Endodermal cell (in vitro differentiated cells): ENCODE measurements around the gene KRTAP10-5. TPM values are rescaled to one million over a fixed set of nuclear protein-coding genes. Genes with fewer than 3 reads are reported as not detected.
"Not testable (repeated sequence)": the region's sequence is repeated elsewhere in the genome, so short reads cannot be mapped to it uniquely, and the experiment has no call there.

Experiments
- DNase-seq: peaks from one replicate; pipeline ENCODE4 v3.0.0-alpha.2; 2017
- H3K27ac ChIP-seq: 2 replicates; pipeline ENCODE4 v1.5.1; 2013; ENCODE audit warnings: mild to moderate bottlenecking, low read depth, low read length, moderate library complexity
- H3K27me3 ChIP-seq: 2 replicates; pipeline ENCODE4 v1.6.1; 2013; ENCODE audit warnings: mild to moderate bottlenecking, low read length, moderate library complexity; ENCODE audit not compliant: insufficient read depth, control insufficient read depth, poor library complexity, severe bottlenecking
- H3K36me3 ChIP-seq: 2 replicates; pipeline ENCODE4 v1.7.0; 2013; ENCODE audit warnings: mild to moderate bottlenecking, low read length, moderate library complexity; ENCODE audit not compliant: control insufficient read depth, insufficient read depth
- H3K4me1 ChIP-seq: one replicate; pipeline ENCODE4 v1.7.0; 2013; ENCODE audit warnings: low read length; ENCODE audit not compliant: control insufficient read depth, insufficient read depth
- H3K4me3 ChIP-seq: 2 replicates; pipeline ENCODE4 v1.5.1; 2013; ENCODE audit warnings: mild to moderate bottlenecking, low read length, moderate library complexity
- H3K9ac ChIP-seq: 2 replicates; pipeline ENCODE4 v1.6.1; 2013; ENCODE audit warnings: mild to moderate bottlenecking, low read length, moderate library complexity; ENCODE audit not compliant: poor library complexity, severe bottlenecking; ENCODE audit errors: extremely low read depth
- H3K9me3 ChIP-seq: 2 replicates; pipeline ENCODE4 v1.6.1; 2013; ENCODE audit warnings: mild to moderate bottlenecking, low read length, moderate library complexity; ENCODE audit not compliant: control insufficient read depth
- H3K27ac Mint-ChIP-seq: 2 replicates; pipeline ENCODE4 v1.8.0; 2020; ENCODE audit warnings: mixed read lengths
- H3K27me3 Mint-ChIP-seq: 2 replicates; pipeline ENCODE4 v1.8.0; 2021; ENCODE audit warnings: mild to moderate bottlenecking, mixed read lengths; ENCODE audit not compliant: insufficient read depth
- H3K36me3 Mint-ChIP-seq: 2 replicates; pipeline ENCODE4 v1.8.0; 2020; ENCODE audit warnings: low read depth, mixed read lengths
- H3K4me1 Mint-ChIP-seq: 2 replicates; pipeline ENCODE4 v1.8.0; 2020; ENCODE audit warnings: mixed read lengths
- H3K4me3 Mint-ChIP-seq: 2 replicates; pipeline ENCODE4 v1.8.0; 2020; ENCODE audit warnings: mild to moderate bottlenecking, moderate library complexity, mixed read lengths
- H3K9me3 Mint-ChIP-seq: 2 replicates; pipeline ENCODE4 v1.8.0; 2020; ENCODE audit warnings: mild to moderate bottlenecking, mixed read lengths
- WGBS, 2 experiments: methylation state at CpG; one replicate each; pipeline versions ENCODE4 v1.1.5 to v1.1.7; 2013; ENCODE audit warnings: missing lambda C conversion rate in 2 of 2, mixed read lengths in 1 of 2; ENCODE audit not compliant: insufficient coverage in 1 of 2, insufficient read length in 1 of 2; 5-methylcytosine and 5-hydroxymethylcytosine counted together
- total RNA-seq, 2 donors: library from RNA; stranded (reverse); fragmentation: NEBNext Ultra II Directional in 1 of 2; extraction: Animal tissue kit (Norgen Biotek cat#: 25700) in 1 of 2; gene quantifications; 2 replicates in 1 of 2; 3 replicates in 1 of 2; pipeline ENCODE4 v1.2.1, GENCODE V29; 2021
- TF ChIP-seq, protein P1 (sequence below): fragments of 200-600 bp; sonication (generic); conservative IDR thresholded peaks from 2 replicates; pipeline ENCODE4 v1.5.0; 2021; ENCODE audit warnings: antibody characterized with exemption, mild to moderate bottlenecking

KRTAP10-5 gene
- total RNA-seq, 2 donors from 2014 or later = not detected

DNA sequence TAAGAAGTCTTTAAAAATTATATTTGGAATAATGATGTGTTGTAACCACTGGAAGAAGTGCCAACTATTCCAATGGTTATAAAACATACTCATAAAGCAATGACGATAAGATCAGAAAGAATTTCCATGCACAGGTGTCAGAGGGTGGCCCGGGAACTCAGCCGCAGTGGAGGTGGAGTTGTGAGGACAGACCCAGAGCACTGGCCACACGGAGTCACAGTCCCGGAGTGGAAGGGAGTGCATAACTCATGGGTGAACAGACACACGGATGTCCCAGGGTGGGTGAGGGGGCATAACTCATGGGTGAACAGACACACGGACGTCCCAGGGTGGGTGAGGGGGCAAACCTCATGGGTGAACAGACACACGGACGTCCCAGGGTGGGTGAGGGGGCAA, 4.4 kb downstream of the KRTAP10-5 start:
- Mint-ChIP-seq H3K4me1 (peaks cover 2% of the 10 kb centered on the region), H3K36me3 (peaks cover 3% of the 10 kb centered on the region), H3K9me3 (peaks cover 37% of the 10 kb centered on the region), H3K27me3 (peaks cover 6% of the 10 kb centered on the region), H3K4me3 (no peak overlapping the region), H3K27ac (no peak overlapping the region)
- Histone ChIP-seq H3K9ac (no peak overlapping the region), H3K9me3 (peaks cover 19% of the 10 kb centered on the region), H3K4me1 (no peaks in the 10 kb centered on the region), H3K36me3 (no peaks in the 10 kb centered on the region), H3K27me3 (no peaks in the 10 kb centered on the region), H3K4me3 (no peak overlapping the region), H3K27ac (no peak overlapping the region)
- WGBS, 2 experiments = 90 to 94% methylated on average over 5 to 7 of the region's 10 CpGs
- no peak for DNase-seq
- TF ChIP-seq, protein P1, sequence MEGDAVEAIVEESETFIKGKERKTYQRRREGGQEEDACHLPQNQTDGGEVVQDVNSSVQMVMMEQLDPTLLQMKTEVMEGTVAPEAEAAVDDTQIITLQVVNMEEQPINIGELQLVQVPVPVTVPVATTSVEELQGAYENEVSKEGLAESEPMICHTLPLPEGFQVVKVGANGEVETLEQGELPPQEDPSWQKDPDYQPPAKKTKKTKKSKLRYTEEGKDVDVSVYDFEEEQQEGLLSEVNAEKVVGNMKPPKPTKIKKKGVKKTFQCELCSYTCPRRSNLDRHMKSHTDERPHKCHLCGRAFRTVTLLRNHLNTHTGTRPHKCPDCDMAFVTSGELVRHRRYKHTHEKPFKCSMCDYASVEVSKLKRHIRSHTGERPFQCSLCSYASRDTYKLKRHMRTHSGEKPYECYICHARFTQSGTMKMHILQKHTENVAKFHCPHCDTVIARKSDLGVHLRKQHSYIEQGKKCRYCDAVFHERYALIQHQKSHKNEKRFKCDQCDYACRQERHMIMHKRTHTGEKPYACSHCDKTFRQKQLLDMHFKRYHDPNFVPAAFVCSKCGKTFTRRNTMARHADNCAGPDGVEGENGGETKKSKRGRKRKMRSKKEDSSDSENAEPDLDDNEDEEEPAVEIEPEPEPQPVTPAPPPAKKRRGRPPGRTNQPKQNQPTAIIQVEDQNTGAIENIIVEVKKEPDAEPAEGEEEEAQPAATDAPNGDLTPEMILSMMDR = no peak

DNA sequence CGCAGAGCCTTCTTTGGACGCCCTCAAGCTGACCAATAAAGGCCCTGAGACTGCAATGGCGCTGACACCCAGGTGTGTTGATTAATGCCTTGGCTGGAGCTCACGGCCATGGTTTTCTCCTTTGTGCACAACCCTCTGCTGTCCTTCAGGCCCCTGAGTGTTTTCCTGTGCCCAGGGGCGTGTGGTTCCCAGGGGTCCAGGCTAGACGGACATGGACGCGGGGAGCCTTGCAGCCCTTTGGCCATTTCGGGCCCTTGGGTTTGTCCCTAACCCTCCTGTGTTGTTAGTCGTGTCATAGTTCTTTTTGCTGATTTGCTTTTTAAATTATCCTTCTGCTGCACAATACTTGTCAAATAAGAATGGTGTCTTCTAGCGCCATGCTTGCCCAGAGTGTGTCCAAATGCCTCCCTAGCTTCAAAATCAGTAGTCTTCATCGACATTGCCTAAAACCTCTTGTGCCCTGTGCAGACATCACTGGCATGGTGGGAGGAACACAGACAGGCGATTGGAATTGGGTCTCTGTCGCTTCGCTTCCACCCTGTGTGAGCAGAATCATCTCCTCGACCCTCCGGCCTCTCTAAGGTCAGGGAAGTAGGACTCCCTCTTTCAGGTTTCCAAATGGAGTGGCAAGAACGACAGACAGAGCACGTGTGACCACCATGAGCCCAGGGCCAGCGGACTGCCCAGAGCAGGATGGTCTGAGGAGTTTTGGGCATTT, 4.9 kb downstream of the KRTAP10-5 start:
- Mint-ChIP-seq H3K27ac (no peak overlapping the region), H3K9me3 (peaks cover 42% of the 10 kb centered on the region), H3K4me3 (no peak overlapping the region), H3K4me1 (peaks cover 2% of the 10 kb centered on the region), H3K36me3 (peaks cover 3% of the 10 kb centered on the region), H3K27me3 (peaks cover 4% of the 10 kb centered on the region)
- Histone ChIP-seq H3K36me3 (no peaks in the 10 kb centered on the region), H3K4me3 (no peak overlapping the region), H3K9me3 (peaks cover 24% of the 10 kb centered on the region), H3K27me3 (no peaks in the 10 kb centered on the region), H3K27ac (no peak overlapping the region), H3K9ac (no peak overlapping the region), H3K4me1 (no peaks in the 10 kb centered on the region)
- no peak for DNase-seq
- 92 to 95% methylated on average over 13 to 20 of the region's 20 CpGs for WGBS, 2 experiments
- TF ChIP-seq, protein P1 = no peak

DNA sequence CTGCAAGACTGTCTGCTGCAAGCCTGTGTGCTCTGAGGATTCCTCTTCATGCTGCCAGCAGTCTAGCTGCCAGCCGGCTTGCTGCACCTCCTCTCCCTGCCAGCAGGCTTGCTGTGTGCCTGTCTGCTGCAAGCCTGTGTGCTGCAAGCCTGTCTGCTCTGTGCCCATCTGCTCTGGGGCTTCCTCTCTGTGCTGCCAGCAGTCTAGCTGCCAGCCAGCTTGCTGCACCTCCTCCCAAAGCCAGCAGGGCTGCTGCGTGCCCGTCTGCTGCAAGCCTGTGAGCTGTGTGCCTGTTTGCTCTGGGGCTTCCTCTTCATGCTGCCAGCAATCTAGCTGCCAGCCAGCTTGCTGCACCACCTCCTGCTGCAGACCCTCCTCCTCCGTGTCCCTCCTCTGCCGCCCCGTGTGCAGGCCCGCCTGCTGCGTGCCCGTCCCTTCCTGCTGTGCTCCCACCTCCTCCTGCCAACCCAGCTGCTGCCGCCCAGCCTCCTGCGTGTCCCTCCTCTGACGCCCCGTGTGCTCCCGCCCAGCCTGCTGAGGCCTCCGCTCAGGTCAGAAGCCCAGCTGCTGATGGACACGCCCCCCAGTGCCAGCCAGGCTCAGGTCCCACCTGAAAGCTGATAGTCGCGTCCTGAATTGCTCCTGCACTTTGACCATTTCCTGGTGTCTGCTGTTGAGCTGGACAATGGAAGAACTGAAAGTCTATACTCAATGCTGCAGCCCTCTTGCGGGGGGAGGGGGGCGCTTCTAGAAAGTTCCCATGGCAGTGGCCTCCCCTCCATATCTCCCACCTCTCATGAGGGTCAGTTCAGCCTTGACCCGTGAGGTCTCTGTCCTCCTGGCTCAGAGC, 5.7 kb downstream of the KRTAP10-5 start:
- Mint-ChIP-seq H3K27me3 (peaks cover 2% of the 10 kb centered on the region), H3K36me3 (peaks cover 3% of the 10 kb centered on the region), H3K9me3 (peaks cover 45% of the 10 kb centered on the region), H3K4me1 (peaks cover 2% of the 10 kb centered on the region), H3K27ac (no peak overlapping the region), H3K4me3 (no peak overlapping the region)
- no peak for DNase-seq
- Histone ChIP-seq H3K27me3 (no peaks in the 10 kb centered on the region), H3K9ac (no peak overlapping the region), H3K4me3 (no peak overlapping the region), H3K27ac (no peak overlapping the region), H3K9me3 (peaks cover 25% of the 10 kb centered on the region), H3K36me3 (no peaks in the 10 kb centered on the region), H3K4me1 (no peaks in the 10 kb centered on the region)
- TF ChIP-seq, protein P1 = no peak
- 71 to 82% methylated on average over 16 to 21 of the region's 21 CpGs for WGBS, 2 experiments

DNA sequence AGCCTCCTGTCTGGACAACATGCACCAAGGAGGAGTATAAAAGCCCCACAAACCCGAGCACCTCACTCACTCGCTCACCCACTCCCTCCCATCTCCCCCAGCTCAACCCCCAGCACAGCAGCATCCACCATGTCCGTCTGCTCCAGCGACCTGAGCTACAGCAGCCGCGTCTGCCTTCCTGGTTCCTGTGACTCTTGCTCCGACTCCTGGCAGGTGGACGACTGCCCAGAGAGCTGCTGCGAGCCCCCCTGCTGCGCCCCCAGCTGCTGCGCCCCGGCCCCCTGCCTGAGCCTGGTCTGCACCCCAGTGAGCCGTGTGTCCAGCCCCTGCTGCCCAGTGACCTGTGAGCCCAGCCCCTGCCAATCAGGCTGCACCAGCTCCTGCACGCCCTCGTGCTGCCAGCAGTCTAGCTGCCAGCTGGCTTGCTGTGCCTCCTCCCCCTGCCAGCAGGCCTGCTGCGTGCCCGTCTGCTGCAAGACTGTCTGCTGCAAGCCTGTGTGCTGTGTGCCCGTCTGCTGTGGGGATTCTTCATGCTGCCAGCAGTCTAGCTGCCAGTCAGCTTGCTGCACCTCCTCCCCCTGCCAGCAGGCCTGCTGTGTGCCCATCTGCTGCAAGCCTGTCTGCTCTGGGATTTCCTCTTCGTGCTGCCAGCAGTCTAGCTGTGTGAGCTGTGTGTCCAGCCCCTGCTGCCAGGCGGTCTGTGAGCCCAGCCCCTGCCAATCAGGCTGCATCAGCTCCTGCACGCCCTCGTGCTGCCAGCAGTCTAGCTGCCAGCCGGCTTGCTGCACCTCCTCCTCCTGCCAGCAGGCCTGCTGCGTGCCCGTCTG, 6.6 kb downstream of the KRTAP10-5 start, which contains the start of gene KRTAP10-4:
TSS of gene KRTAP10-4 (plus strand) at position 100 of the 827 bp plus-strand sequence. CDS start at position 130, 30 bp downstream.
- not testable (repeated sequence) for H3K27ac Mint-ChIP-seq, H3K36me3 ChIP-seq, H3K27me3 ChIP-seq, H3K4me1 Mint-ChIP-seq, H3K4me3 Mint-ChIP-seq, H3K27ac ChIP-seq, H3K27me3 Mint-ChIP-seq, H3K4me1 ChIP-seq, H3K36me3 Mint-ChIP-seq, H3K4me3 ChIP-seq, DNase-seq, H3K9ac ChIP-seq
- peaks cover 45% of the 10 kb centered on the region for H3K9me3 Mint-ChIP-seq
- WGBS, 2 experiments = 86 to 89% methylated on average over 3 to 21 of the region's 25 CpGs
- H3K9me3 ChIP-seq = peaks cover 25% of the 10 kb centered on the region
